Testis (tissue), 3 donors: ENCODE data around the gene PTRH1. TPM values are rescaled to one million over a fixed set of nuclear protein-coding genes. Genes with fewer than 3 reads are reported as not detected.

Experiments
- DNase-seq: peaks from one replicate; pipeline ENCODE4 v3.0.0-alpha.2; 2019
- H3K27ac ChIP-seq, 2 donors: fragments of 200-600 bp; sonication (generic); one replicate each; pipeline ENCODE4 v1.5.1; 2019
- H3K27me3 ChIP-seq: fragments of 200-600 bp; sonication (generic); one replicate; pipeline ENCODE4 v1.5.1; 2019
- H3K36me3 ChIP-seq: fragments of 200-600 bp; sonication (generic); one replicate; pipeline ENCODE4 v1.5.1; 2017; ENCODE audit warnings: low read depth; ENCODE audit errors: missing control alignments
- H3K4me1 ChIP-seq: fragments of 200-600 bp; sonication (generic); one replicate; pipeline ENCODE4 v1.5.1; 2019
- H3K4me3 ChIP-seq, 2 donors: fragments of 200-600 bp; sonication (generic); one replicate each; pipeline ENCODE4 v1.5.1; 2017 to 2019
- H3K9me3 ChIP-seq: fragments of 200-600 bp; sonication (generic); one replicate; pipeline ENCODE4 v1.5.1; 2017
- CTCF ChIP-seq, 3 experiments: fragments of 450-650 bp in 2 of 3; fragments of 200-600 bp in 1 of 3; sonication (generic) in 1 of 3; IDR thresholded peaks; one replicate each; pipeline ENCODE4 v1.5.1; 2016 to 2019; ENCODE audit warnings: antibody characterized with exemption in 3 of 3, mild to moderate bottlenecking in 2 of 3, moderate library complexity in 1 of 3
- POLR2A ChIP-seq: fragments of 450-650 bp; IDR thresholded peaks from one replicate; pipeline ENCODE4 v1.6.1; 2017; ENCODE audit warnings: antibody characterized with exemption, mild to moderate bottlenecking, moderate library complexity
- WGBS, 2 donors: methylation state at CpG; one replicate each; pipeline ENCODE4 v1.1.5; 2018; 5-methylcytosine and 5-hydroxymethylcytosine counted together
- intact Hi-C: fragments of 100-400 bp; cut with DNase I; formaldehyde crosslinking; loops from one replicate; pipeline ENCODE4 v1.15.1; 2023; ENCODE audit warnings: low total_unique reads
- polyA plus RNA-seq: library from polyadenylated mRNA; stranded (reverse); fragments of 350-450 nt; fragmentation: Illumina TruSeq; extraction: RNeasy Lipid Tissue Mini Kit (QIAGEN cat#74804); gene quantifications from one replicate; pipeline ENCODE4 v1.2.3, GENCODE V29; 2014; ENCODE audit warnings: low read depth, low replicate concordance; ENCODE audit not compliant: insufficient read depth
- total RNA-seq, 2 donors: library from RNA; depleted of rRNA; stranded (reverse); fragments of >200 nt; gene quantifications; one replicate each; pipeline ENCODE4 v1.2.3, GENCODE V29; 2016

Gene PTRH1
- total and polyA plus RNA-seq, 3 donors from 2014 or later, result 18.2 to 24.5 (median 19.0) TPM

- Histone ChIP-seq H3K4me1 (peaks cover 14% of the 10 kb centered on the region), H3K36me3 (no peaks in the 10 kb centered on the region), H3K9me3 (no peaks in the 10 kb centered on the region), H3K4me3 (no peak overlapping the region), H3K27ac (no peak overlapping the region), H3K27me3 (no peaks in the 10 kb centered on the region)
- DNase-seq, result no peak
- TF ChIP-seq CTCF (IDR thresholded peaks at IDR 0.05) (no peak), POLR2A (no peak)
- WGBS, 2 donors, result 81 to 87% methylated on average over 5 of the region's 5 CpGs
- intact Hi-C loops, result no loop called here
These were observed 2.3 kb upstream of the PTRH1 start for GRCh38 chr9:127717766-127718165.

- no peaks in the 10 kb centered on the region for H3K36me3 ChIP-seq
- peaks cover 20% of the 10 kb centered on the region for H3K4me1 ChIP-seq
- WGBS, 2 donors, result 28 to 53% methylated on average over 7 to 9 of the region's 9 CpGs
- intact Hi-C loops, result no loop called here
- H3K27ac ChIP-seq, result peak overlapping the region; percentile 46 to 77
- H3K27me3 ChIP-seq, result no peaks in the 10 kb centered on the region
- TF ChIP-seq CTCF (IDR thresholded peaks at IDR 0.05), result no peak
- no peak for TF ChIP-seq POLR2A
- DNase-seq, result no peak
- no peaks in the 10 kb centered on the region for H3K9me3 ChIP-seq
- peak overlapping the region; percentile 67 to 71 for H3K4me3 ChIP-seq
These were observed 949 bp upstream of the PTRH1 start for GRCh38 chr9:127716412-127716811.

GRCh38 chr9:127714951-127715469, 453 bp downstream of the PTRH1 start:
- no peak for TF ChIP-seq CTCF (IDR thresholded peaks at IDR 0.05)
- no peak for TF ChIP-seq POLR2A
- intact Hi-C loops, result no loop called here
- H3K27ac ChIP-seq, result peak overlapping the region; percentile 46 to 77
- 0% methylated on average over 7 to 16 of the region's 44 CpGs for WGBS, 2 donors
- peaks cover 31% of the 10 kb centered on the region for H3K4me1 ChIP-seq
- no peak for DNase-seq
- H3K36me3 ChIP-seq, result no peaks in the 10 kb centered on the region
- H3K9me3 ChIP-seq, result no peaks in the 10 kb centered on the region
- H3K4me3 ChIP-seq, result peak overlapping the region; percentile 67 to 71
- H3K27me3 ChIP-seq, result no peaks in the 10 kb centered on the region

GRCh38 chr9:127714020-127714750, 1.3 kb downstream of the PTRH1 start:
- TF ChIP-seq POLR2A (no peak), CTCF (IDR thresholded peaks at IDR 0.05) (no peak)
- WGBS, 2 donors, result 67 to 71% methylated on average over 14 to 17 of the region's 19 CpGs
- Histone ChIP-seq H3K4me3 (peak overlapping the region; percentile 67 to 71), H3K27ac (peak overlapping the region in 1 of 2 donors; percentile 46), H3K36me3 (no peaks in the 10 kb centered on the region), H3K27me3 (no peaks in the 10 kb centered on the region), H3K9me3 (no peaks in the 10 kb centered on the region), H3K4me1 (peaks cover 31% of the 10 kb centered on the region)
- intact Hi-C loops, result no loop called here
- no peak for DNase-seq
